Measurements from ENCODE around the gene STOML3. TPM values are rescaled to one million over a fixed set of nuclear protein-coding genes. Genes with fewer than 3 reads are reported as not detected.

Gene STOML3
- polyA plus RNA-seq, 2 donors = 0.06 TPM; not detected in 1

DNA sequence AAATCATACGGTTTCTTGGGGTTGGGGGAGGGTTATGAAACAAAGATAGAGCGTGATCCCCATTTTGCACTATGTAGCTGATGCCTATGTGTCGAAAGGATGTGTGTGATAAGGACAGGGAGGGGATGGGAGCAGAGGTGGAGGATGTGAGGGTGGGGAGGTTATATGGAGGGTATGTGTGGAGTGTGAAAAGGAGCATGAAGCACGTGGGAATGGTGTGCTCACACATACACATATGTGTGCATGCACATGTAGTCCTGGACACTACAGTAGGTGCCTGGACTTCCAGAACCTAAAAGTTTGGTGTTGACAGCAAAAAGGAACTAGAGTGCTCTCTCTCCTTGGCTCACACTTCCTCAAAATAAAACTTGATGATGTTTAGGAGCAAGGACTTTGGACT, 25.4 kb downstream of the STOML3 start:
- 83 to 86% methylated on average over 4 of the region's 4 CpGs for WGBS, 2 donors

DNA sequence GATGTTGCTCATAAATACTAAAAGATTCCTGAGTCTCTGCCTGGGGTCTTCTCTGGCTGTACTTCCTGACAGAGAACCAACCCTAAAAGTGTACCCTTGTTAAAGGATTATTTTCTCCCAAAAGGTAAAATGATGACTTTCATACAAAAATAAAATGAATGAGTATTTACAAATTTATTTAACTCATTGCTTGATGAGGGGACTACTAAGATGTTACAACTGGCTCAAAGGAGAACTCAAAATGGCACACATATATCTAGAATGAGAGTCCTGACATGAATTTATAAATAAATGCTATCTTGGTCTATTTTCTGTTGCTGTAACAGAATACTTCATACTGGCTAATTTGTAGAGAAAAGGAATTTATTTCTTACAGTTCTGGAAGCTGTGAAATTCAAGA, 30.5 kb downstream of the STOML3 start:
- Histone ChIP-seq H3K9me3 (ENCODE audit: control insufficient read depth in 2 of 2, insufficient read depth in 1 of 2, low read depth in 1 of 2, low read length in 1 of 2) (no peaks in the 10 kb centered on the region), H3K4me3 (ENCODE audit: low read depth in 1 of 2, low read length in 2 of 2) (no peak overlapping the region), H3K27ac (ENCODE audit: low read depth in 2 of 2, low read length in 1 of 2) (no peak overlapping the region), H3K4me1 (ENCODE audit: control insufficient read depth in 2 of 2, insufficient read depth in 2 of 2, low read length in 1 of 2) (no peaks in the 10 kb centered on the region), H3K36me3 (ENCODE audit: control insufficient read depth in 2 of 2, insufficient read depth in 2 of 2, low read length in 1 of 2) (no peaks in the 10 kb centered on the region), H3K27me3 (ENCODE audit: control insufficient read depth in 1 of 2, insufficient read depth in 2 of 2, low read length in 2 of 2) (no peaks in the 10 kb centered on the region)

More for the DNA sequence above, 25.4 kb downstream of the STOML3 start:
- Histone ChIP-seq H3K4me3 (ENCODE audit: low read depth in 1 of 2, low read length in 2 of 2) (no peak overlapping the region), H3K36me3 (ENCODE audit: control insufficient read depth in 2 of 2, insufficient read depth in 2 of 2, low read length in 1 of 2) (no peaks in the 10 kb centered on the region), H3K27me3 (ENCODE audit: control insufficient read depth in 1 of 2, insufficient read depth in 2 of 2, low read length in 2 of 2) (no peaks in the 10 kb centered on the region), H3K9me3 (ENCODE audit: control insufficient read depth in 2 of 2, insufficient read depth in 1 of 2, low read depth in 1 of 2, low read length in 1 of 2) (no peaks in the 10 kb centered on the region), H3K4me1 (ENCODE audit: control insufficient read depth in 2 of 2, insufficient read depth in 2 of 2, low read length in 1 of 2) (no peaks in the 10 kb centered on the region), H3K27ac (ENCODE audit: low read depth in 2 of 2, low read length in 1 of 2) (no peak overlapping the region)

DNA sequence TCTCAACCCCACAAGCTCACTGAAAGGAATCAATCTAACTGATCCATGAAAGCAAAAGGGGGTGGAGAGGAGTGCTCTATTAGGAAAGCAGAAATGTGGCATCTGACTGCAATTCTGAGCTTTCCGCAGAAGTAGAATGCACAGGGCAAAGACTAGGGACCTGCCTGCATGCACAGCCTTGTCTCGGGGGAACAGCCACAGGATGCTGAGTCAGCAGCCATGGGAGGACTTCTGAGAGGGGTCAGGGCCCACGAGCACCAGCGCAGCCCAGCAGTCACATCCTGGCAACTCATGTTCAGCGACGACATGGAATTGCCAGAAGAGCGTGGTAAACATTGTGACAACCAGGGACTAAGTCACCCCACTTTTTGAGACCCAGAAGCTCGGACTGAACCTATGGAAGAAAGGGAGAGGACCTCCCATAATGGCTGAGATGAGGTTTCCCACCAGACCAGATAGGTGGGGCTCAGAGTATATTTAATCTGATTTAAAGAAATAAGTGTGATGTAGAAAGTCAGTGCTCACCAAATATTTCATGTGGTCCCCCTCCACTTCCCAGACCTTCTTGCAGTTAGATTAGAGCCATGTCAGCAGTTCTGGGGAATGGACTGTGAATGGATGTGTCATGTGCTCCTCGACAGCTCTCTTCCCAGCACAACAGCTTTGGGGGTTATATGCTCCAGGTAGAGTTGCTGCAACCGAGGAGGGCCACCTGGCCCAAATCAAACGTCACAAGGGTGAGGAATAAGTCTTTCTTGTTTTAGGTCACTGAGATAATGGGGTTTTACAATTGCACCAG, 32.6 kb downstream of the STOML3 start:
- Histone ChIP-seq H3K27me3 (ENCODE audit: control insufficient read depth in 1 of 2, insufficient read depth in 2 of 2, low read length in 2 of 2) (no peaks in the 10 kb centered on the region), H3K36me3 (ENCODE audit: control insufficient read depth in 2 of 2, insufficient read depth in 2 of 2, low read length in 1 of 2) (no peaks in the 10 kb centered on the region), H3K4me3 (ENCODE audit: low read depth in 1 of 2, low read length in 2 of 2) (no peak overlapping the region), H3K27ac (ENCODE audit: low read depth in 2 of 2, low read length in 1 of 2) (no peak overlapping the region), H3K9me3 (ENCODE audit: control insufficient read depth in 2 of 2, insufficient read depth in 1 of 2, low read depth in 1 of 2, low read length in 1 of 2) (no peaks in the 10 kb centered on the region), H3K4me1 (ENCODE audit: control insufficient read depth in 2 of 2, insufficient read depth in 2 of 2, low read length in 1 of 2) (no peaks in the 10 kb centered on the region)
- WGBS, 2 donors = 80 to 86% methylated on average over 11 of the region's 11 CpGs

DNA sequence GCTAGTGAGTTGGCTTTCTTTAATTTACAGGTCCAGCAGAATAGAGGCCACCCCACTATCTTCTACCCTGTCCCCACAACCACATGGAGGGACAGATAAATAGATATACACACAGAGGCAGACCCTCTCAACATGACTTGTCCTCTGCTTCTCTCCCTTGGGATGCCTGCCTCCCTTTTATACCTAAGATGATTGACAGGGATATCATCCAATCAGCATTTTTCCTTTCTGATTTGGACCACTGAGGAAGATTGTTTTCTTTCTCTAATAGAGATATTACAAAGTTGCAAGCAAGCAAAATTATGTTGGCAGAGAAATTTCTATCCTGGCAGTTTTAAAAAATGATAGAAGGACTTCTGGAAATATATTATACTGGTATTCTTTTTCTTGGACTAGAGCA, 35.8 kb downstream of the STOML3 start:
- Histone ChIP-seq H3K9me3 (ENCODE audit: control insufficient read depth in 2 of 2, insufficient read depth in 1 of 2, low read depth in 1 of 2, low read length in 1 of 2) (no peaks in the 10 kb centered on the region), H3K27ac (ENCODE audit: low read depth in 2 of 2, low read length in 1 of 2) (no peak overlapping the region), H3K4me1 (ENCODE audit: control insufficient read depth in 2 of 2, insufficient read depth in 2 of 2, low read length in 1 of 2) (no peaks in the 10 kb centered on the region), H3K36me3 (ENCODE audit: control insufficient read depth in 2 of 2, insufficient read depth in 2 of 2, low read length in 1 of 2) (no peaks in the 10 kb centered on the region), H3K4me3 (ENCODE audit: low read depth in 1 of 2, low read length in 2 of 2) (no peak overlapping the region), H3K27me3 (ENCODE audit: control insufficient read depth in 1 of 2, insufficient read depth in 2 of 2, low read length in 2 of 2) (no peaks in the 10 kb centered on the region)

DNA sequence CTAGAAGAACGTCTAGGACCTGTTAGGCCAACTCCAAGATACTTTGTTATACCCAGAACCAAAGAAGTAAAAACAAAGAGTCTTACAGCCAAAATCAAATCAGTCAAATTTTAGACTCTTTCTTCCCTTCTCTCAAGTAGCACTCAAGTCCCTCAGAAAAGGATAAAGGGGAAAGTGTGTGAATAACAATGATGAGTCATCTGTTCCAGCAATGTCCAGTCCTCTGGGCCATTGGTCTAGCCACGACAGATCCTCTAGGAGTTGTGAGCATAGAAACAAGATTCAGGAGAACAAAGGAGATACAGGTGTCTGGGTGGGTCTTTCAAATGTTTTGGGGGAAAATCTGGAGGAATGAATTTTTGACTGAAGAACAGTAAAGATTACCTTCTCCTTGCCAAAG, 36.3 kb downstream of the STOML3 start:
- Histone ChIP-seq H3K4me3 (ENCODE audit: low read depth in 1 of 2, low read length in 2 of 2) (no peak overlapping the region), H3K9me3 (ENCODE audit: control insufficient read depth in 2 of 2, insufficient read depth in 1 of 2, low read depth in 1 of 2, low read length in 1 of 2) (no peaks in the 10 kb centered on the region), H3K27ac (ENCODE audit: low read depth in 2 of 2, low read length in 1 of 2) (no peak overlapping the region), H3K27me3 (ENCODE audit: control insufficient read depth in 1 of 2, insufficient read depth in 2 of 2, low read length in 2 of 2) (no peaks in the 10 kb centered on the region), H3K36me3 (ENCODE audit: control insufficient read depth in 2 of 2, insufficient read depth in 2 of 2, low read length in 1 of 2) (no peaks in the 10 kb centered on the region), H3K4me1 (ENCODE audit: control insufficient read depth in 2 of 2, insufficient read depth in 2 of 2, low read length in 1 of 2) (no peaks in the 10 kb centered on the region)
- 49 to 55% methylated on average over 2 of the region's 2 CpGs for WGBS, 2 donors

DNA sequence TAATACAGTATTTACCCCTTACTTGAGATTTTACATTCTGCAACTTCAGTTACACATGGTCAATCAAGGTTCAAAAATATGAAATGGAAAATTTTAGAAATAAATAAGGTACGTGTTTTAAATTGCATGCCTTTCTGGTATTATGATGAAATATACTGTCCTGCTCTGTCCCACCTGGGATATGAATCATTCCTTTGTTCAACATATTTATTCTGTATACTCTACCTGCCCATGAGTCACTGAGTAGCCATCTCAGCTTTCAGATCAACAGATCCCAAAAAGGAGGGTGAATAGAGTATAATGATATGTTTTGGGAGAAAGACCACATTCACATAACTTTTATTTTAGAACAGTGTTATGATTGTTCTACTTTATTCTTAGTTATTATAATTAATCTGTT, 37.8 kb downstream of the STOML3 start:
- Histone ChIP-seq H3K9me3 (ENCODE audit: control insufficient read depth in 2 of 2, insufficient read depth in 1 of 2, low read depth in 1 of 2, low read length in 1 of 2) (peaks cover 0 to 4% of the 10 kb centered on the region in 2 donors), H3K27ac (ENCODE audit: low read depth in 2 of 2, low read length in 1 of 2) (no peak overlapping the region), H3K4me3 (ENCODE audit: low read depth in 1 of 2, low read length in 2 of 2) (no peak overlapping the region), H3K4me1 (ENCODE audit: control insufficient read depth in 2 of 2, insufficient read depth in 2 of 2, low read length in 1 of 2) (no peaks in the 10 kb centered on the region), H3K27me3 (ENCODE audit: control insufficient read depth in 1 of 2, insufficient read depth in 2 of 2, low read length in 2 of 2) (no peaks in the 10 kb centered on the region), H3K36me3 (ENCODE audit: control insufficient read depth in 2 of 2, insufficient read depth in 2 of 2, low read length in 1 of 2) (no peaks in the 10 kb centered on the region)
- 78 to 84% methylated on average over 1 of the region's 1 CpG for WGBS, 2 donors

DNA sequence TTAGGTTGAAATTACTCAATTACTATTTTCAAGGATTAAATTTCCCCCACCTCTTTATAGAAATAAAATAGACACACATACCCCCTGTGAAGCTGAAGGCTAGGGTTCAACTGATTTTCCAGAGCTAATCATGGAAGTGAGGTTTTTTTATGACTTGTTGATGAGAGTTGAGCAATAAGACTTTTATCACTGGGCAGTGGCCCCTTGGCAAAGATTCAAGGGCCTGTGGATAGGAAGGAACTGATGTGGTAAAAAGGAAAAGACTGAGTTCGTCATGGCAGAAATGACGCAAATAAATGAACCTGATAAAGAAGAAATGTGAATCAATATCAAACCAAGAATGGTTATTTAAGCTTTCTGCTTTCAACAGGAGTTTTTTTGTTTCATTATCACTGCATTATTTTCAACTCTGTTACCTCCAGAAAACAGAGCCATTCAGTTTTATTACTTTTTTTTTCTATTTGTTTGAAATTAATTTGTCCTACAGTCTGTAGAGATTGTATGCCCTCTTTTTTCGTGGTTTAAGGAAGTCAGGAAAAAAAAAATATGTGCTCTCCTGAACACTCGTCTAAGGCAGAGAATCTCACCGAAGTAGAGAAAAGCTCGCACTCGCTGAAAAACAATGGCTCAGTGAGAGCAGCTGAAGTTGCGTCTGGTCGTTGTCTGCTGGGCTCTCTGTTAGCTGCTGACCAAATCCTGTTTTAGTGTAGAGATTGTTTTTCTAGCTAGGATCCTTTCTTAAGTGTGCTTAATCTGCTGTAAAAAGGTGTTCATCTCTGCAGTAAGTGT, 38.9 kb downstream of the STOML3 start:
- H3K4me3 ChIP-seq (ENCODE audit: low read depth in 1 of 2, low read length in 2 of 2) = no peak overlapping the region
- H3K4me1 ChIP-seq (ENCODE audit: control insufficient read depth in 2 of 2, insufficient read depth in 2 of 2, low read length in 1 of 2) = no peaks in the 10 kb centered on the region
- H3K36me3 ChIP-seq (ENCODE audit: control insufficient read depth in 2 of 2, insufficient read depth in 2 of 2, low read length in 1 of 2) = no peaks in the 10 kb centered on the region
- peaks cover 0 to 4% of the 10 kb centered on the region in 2 donors for H3K9me3 ChIP-seq (ENCODE audit: control insufficient read depth in 2 of 2, insufficient read depth in 1 of 2, low read depth in 1 of 2, low read length in 1 of 2)
- H3K27ac ChIP-seq (ENCODE audit: low read depth in 2 of 2, low read length in 1 of 2) = no peak overlapping the region
- WGBS, 2 donors = 35 to 53% methylated on average over 9 of the region's 9 CpGs
- H3K27me3 ChIP-seq (ENCODE audit: control insufficient read depth in 1 of 2, insufficient read depth in 2 of 2, low read length in 2 of 2) = no peaks in the 10 kb centered on the region

DNA sequence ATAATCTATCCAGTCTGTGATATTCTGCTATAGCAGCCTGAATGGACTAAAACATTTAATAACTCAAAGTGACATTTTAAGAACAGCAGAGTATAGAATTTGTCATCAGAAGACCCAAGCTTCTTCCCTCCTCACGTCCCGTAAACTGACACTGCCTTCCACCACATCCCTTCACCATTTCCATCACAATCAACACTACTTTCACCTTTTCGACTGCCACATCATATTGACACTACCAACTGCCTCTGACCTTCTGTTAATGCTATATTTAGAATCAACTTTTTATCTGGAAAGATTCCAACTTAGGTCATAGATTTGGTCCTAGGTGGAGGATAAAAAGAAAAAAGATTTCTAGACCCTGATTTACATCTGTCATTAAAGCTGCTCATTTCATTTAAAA, 39.6 kb downstream of the STOML3 start:
- Histone ChIP-seq H3K4me1 (ENCODE audit: control insufficient read depth in 2 of 2, insufficient read depth in 2 of 2, low read length in 1 of 2) (no peaks in the 10 kb centered on the region), H3K9me3 (ENCODE audit: control insufficient read depth in 2 of 2, insufficient read depth in 1 of 2, low read depth in 1 of 2, low read length in 1 of 2) (peaks cover 0 to 4% of the 10 kb centered on the region in 2 donors), H3K27ac (ENCODE audit: low read depth in 2 of 2, low read length in 1 of 2) (no peak overlapping the region), H3K27me3 (ENCODE audit: control insufficient read depth in 1 of 2, insufficient read depth in 2 of 2, low read length in 2 of 2) (no peaks in the 10 kb centered on the region), H3K4me3 (ENCODE audit: low read depth in 1 of 2, low read length in 2 of 2) (no peak overlapping the region), H3K36me3 (ENCODE audit: control insufficient read depth in 2 of 2, insufficient read depth in 2 of 2, low read length in 1 of 2) (no peaks in the 10 kb centered on the region)
- WGBS, 2 donors = 39 to 58% methylated on average over 3 of the region's 3 CpGs

DNA sequence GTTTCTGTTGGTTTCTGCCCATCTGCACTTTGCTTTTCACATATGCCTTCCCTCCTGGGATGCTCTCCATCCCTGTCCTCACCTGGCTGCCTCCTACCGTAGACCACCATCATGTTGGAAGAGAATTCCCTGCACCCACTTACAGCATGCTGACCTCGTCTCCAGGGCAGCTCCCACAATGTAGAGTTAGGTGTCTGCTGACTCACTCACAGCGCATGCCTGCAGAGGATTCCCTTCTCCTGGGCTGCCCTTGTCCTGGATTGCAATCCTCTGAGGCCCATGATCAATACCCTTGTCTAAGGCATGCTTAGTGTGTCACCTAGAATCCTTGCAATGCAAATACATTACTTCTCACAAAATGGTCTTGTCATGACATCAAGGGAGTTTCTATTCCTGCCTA, 43.6 kb downstream of the STOML3 start:
- no peak overlapping the region for H3K27ac ChIP-seq (ENCODE audit: low read depth in 2 of 2, low read length in 1 of 2)
- no peaks in the 10 kb centered on the region for H3K27me3 ChIP-seq (ENCODE audit: control insufficient read depth in 1 of 2, insufficient read depth in 2 of 2, low read length in 2 of 2)
- peaks cover 0 to 4% of the 10 kb centered on the region in 2 donors for H3K9me3 ChIP-seq (ENCODE audit: control insufficient read depth in 2 of 2, insufficient read depth in 1 of 2, low read depth in 1 of 2, low read length in 1 of 2)
- H3K36me3 ChIP-seq (ENCODE audit: control insufficient read depth in 2 of 2, insufficient read depth in 2 of 2, low read length in 1 of 2) = no peaks in the 10 kb centered on the region
- no peak overlapping the region for H3K4me3 ChIP-seq (ENCODE audit: low read depth in 1 of 2, low read length in 2 of 2)
- WGBS, 2 donors = 72 to 80% methylated on average over 3 of the region's 3 CpGs
- H3K4me1 ChIP-seq (ENCODE audit: control insufficient read depth in 2 of 2, insufficient read depth in 2 of 2, low read length in 1 of 2) = no peaks in the 10 kb centered on the region

DNA sequence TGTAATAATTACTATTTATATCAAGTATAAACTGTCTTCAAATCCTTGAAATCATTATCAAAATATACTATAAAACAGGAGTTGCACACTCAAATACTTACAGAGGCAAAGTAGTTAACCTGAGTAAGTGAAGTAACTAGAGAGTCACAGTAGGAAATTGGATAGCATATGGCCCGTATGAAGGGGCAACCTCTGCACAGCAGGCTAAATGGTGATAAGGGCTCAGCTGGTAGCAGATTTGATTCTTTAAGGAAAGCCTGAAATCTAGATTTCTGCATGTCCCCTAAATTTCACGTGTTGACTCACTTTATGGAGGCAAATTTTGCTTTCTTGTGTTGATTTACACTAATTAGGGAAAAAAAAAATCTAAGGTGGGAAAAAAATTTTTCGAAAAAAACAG, 46.4 kb downstream of the STOML3 start:
- Histone ChIP-seq H3K9me3 (ENCODE audit: control insufficient read depth in 2 of 2, insufficient read depth in 1 of 2, low read depth in 1 of 2, low read length in 1 of 2) (peaks cover 0 to 4% of the 10 kb centered on the region in 2 donors), H3K4me3 (ENCODE audit: low read depth in 1 of 2, low read length in 2 of 2) (no peak overlapping the region), H3K27ac (ENCODE audit: low read depth in 2 of 2, low read length in 1 of 2) (no peak overlapping the region), H3K36me3 (ENCODE audit: control insufficient read depth in 2 of 2, insufficient read depth in 2 of 2, low read length in 1 of 2) (no peaks in the 10 kb centered on the region), H3K27me3 (ENCODE audit: control insufficient read depth in 1 of 2, insufficient read depth in 2 of 2, low read length in 2 of 2) (no peaks in the 10 kb centered on the region), H3K4me1 (ENCODE audit: control insufficient read depth in 2 of 2, insufficient read depth in 2 of 2, low read length in 1 of 2) (no peaks in the 10 kb centered on the region)
- WGBS, 2 donors = 50 to 55% methylated on average over 3 of the region's 3 CpGs
